NCI-H2171 treated with DMSO at 0.1 percent for 48 hours (cell line): ENCODE measurements around the gene AURKB.

ENCODE experiments used
- DNase-seq: peaks from one replicate; lab custom pipeline; 2025; lab: John Stamatoyannopoulos, UW

AURKB gene

GRCh38 chr17:8187517-8188262, 22.7 kb downstream of the AURKB start:
- peak; percentile 99 for DNase-seq

GRCh38 chr17:8186787-8187516, 23.4 kb downstream of the AURKB start:
- DNase-seq, result peak; percentile 98

GRCh38 chr17:8186446-8186786, 24.0 kb downstream of the AURKB start:
- DNase-seq, result no peak

- peak; percentile 80 for DNase-seq
Measured at GRCh38 chr17:8185582-8186445, 24.6 kb downstream of the AURKB start.

GRCh38 chr17:8176998-8177731, 33.2 kb downstream of the AURKB start:
- DNase-seq, result no peak

- DNase-seq, result peak; percentile 88
Measured at GRCh38 chr17:8176197-8176940, 34.0 kb downstream of the AURKB start, which contains the start of gene TMEM107. Gene TMEM107, minus strand, starts transcription at chr17:8176380. Its CDS starts 94 bp downstream, at chr17:8176286.

GRCh38 chr17:8175795-8176196, 34.6 kb downstream of the AURKB start:
- DNase-seq, result no peak

GRCh38 chr17:8173871-8174322, 36.5 kb downstream of the AURKB start:
- no peak for DNase-seq

GRCh38 chr17:8173056-8173870, 37.1 kb downstream of the AURKB start:
- peak; percentile 97 for DNase-seq

- peak; percentile 83 for DNase-seq
Measured at GRCh38 chr17:8170186-8170585, 40.2 kb downstream of the AURKB start.

- DNase-seq, result no peak
Measured at GRCh38 chr17:8167526-8167925, 42.8 kb downstream of the AURKB start.

- no peak for DNase-seq
Measured at GRCh38 chr17:8166731-8167130, 43.6 kb downstream of the AURKB start.

GRCh38 chr17:8164815-8165131, 45.6 kb downstream of the AURKB start:
- no peak for DNase-seq

GRCh38 chr17:8163978-8164814, 46.2 kb downstream of the AURKB start:
- DNase-seq, result no peak

- DNase-seq, result no peak
Measured at GRCh38 chr17:8162997-8163977, 47.1 kb downstream of the AURKB start.

GRCh38 chr17:8162233-8162996, 48.0 kb downstream of the AURKB start, which contains the start of gene VAMP2:
Gene VAMP2, minus strand, starts transcription at chr17:8162948. Its CDS starts 69 bp downstream, at chr17:8162879.
- peak; percentile 61 for DNase-seq
